ENCODE data around the gene CDKN1B.
A peak's percentile ranks its signal among the peaks of the same experiment; 100 is the strongest.

CDKN1B gene

DNA sequence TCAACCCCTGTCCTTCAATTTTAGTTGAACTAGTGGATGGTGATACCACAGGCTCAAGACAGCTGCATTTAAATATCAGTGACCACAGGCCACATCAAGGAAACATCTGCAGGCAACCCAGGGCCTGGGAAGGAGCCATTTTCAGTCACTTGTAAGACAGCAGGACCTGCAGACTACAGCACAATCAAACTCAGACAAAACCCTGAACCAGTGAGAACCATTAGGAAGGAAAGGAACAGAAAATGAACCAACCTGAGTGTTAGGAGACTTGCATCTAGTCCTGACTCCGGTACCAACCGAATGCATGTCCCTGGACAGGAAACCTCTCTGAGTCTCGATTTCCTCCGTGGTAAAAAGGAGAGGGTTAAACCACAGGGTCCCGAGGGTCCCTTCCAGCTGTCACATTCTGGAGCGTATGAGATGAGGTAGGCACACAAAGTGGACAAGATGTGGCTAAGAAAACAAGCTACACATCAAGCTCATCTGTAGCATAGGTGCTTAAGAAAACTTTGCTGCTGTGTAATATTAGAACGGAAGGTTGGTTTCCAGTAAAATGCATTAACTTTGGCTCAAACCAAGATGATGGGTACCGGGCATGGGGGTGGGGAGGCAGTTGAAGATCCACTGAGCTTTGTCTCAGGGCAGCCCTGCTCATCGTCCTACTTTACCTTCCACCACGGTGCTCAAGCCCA, 1.6 kb upstream of the CDKN1B start:
- peak overlapping the region; percentile 96 for H3K4me3 ChIP-seq (ENCODE audit: low read depth, low read length)
- peak; percentile 81 for DNase-seq (ENCODE audit: low read depth)
- TF ChIP-seq POLR2A (IDR thresholded peaks at IDR 0.05; ENCODE audit: extremely low read depth, insufficient read length) (peak; percentile 34), MYC (IDR thresholded peaks at IDR 0.05; ENCODE audit: low read depth, low read length) (no peak)

DNA sequence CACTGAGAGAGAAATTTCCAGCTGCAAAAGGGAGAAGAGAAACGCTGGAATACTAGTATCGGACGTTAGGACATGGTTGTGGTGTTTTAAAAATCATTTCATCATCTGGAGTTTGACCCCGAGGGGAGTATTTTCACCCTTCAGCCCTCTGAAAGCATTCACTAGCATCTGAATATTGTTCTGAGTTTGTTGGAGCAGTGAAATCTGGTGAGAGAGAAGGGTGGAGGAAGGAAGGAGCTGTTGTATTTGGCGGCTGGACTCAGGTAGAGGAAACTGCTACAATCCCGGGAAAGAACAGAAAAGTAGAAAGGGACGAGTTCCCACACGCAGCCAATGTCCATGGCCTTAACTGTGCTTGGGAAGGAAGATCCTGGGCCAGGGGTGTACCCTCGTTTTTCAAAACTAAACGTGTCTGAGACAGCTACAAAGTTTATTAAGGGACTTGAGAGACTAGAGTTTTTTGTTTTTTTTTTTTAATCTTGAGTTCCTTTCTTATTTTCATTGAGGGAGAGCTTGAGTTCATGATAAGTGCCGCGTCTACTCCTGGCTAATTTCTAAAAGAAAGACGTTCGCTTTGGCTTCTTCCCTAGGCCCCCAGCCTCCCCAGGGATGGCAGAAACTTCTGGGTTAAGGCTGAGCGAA, 896 bp upstream of the CDKN1B start:
- peak overlapping the region; percentile 96 for H3K4me3 ChIP-seq (ENCODE audit: low read depth, low read length)
- no peak for TF ChIP-seq MYC (IDR thresholded peaks at IDR 0.05; ENCODE audit: low read depth, low read length)
- no peak for TF ChIP-seq CTCF (IDR thresholded peaks at IDR 0.05; ENCODE audit: low read depth, low read length)
- TF ChIP-seq, protein P1, sequence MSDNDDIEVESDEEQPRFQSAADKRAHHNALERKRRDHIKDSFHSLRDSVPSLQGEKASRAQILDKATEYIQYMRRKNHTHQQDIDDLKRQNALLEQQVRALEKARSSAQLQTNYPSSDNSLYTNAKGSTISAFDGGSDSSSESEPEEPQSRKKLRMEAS (IDR thresholded peaks at IDR 0.05; ENCODE audit: low read depth, low read length): no peak
- no peak for TF ChIP-seq POLR2A (IDR thresholded peaks at IDR 0.05; ENCODE audit: extremely low read depth, insufficient read length)
- DNase-seq (ENCODE audit: low read depth): no peak

DNA sequence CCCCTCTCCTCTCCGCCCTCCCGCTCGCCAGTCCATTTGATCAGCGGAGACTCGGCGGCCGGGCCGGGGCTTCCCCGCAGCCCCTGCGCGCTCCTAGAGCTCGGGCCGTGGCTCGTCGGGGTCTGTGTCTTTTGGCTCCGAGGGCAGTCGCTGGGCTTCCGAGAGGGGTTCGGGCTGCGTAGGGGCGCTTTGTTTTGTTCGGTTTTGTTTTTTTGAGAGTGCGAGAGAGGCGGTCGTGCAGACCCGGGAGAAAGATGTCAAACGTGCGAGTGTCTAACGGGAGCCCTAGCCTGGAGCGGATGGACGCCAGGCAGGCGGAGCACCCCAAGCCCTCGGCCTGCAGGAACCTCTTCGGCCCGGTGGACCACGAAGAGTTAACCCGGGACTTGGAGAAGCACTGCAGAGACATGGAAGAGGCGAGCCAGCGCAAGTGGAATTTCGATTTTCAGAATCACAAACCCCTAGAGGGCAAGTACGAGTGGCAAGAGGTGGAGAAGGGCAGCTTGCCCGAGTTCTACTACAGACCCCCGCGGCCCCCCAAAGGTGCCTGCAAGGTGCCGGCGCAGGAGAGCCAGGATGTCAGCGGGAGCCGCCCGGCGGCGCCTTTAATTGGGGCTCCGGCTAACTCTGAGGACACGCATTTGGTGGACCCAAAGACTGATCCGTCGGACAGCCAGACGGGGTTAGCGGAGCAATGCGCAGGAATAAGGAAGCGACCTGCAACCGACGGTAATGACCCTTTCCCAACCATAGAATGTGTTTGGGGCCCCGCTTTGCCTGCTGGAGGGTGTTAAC, 615 bp downstream of the CDKN1B start:
- DNase-seq (ENCODE audit: low read depth): peak; percentile 73
- H3K4me3 ChIP-seq (ENCODE audit: low read depth, low read length): peak overlapping the region; percentile 96
- TF ChIP-seq POLR2A (IDR thresholded peaks at IDR 0.05; ENCODE audit: extremely low read depth, insufficient read length) (no peak), MYC (IDR thresholded peaks at IDR 0.05; ENCODE audit: low read depth, low read length) (no peak), CTCF (IDR thresholded peaks at IDR 0.05; ENCODE audit: low read depth, low read length) (no peak)
- TF ChIP-seq, protein P1 (IDR thresholded peaks at IDR 0.05; ENCODE audit: low read depth, low read length): no peak

DNA sequence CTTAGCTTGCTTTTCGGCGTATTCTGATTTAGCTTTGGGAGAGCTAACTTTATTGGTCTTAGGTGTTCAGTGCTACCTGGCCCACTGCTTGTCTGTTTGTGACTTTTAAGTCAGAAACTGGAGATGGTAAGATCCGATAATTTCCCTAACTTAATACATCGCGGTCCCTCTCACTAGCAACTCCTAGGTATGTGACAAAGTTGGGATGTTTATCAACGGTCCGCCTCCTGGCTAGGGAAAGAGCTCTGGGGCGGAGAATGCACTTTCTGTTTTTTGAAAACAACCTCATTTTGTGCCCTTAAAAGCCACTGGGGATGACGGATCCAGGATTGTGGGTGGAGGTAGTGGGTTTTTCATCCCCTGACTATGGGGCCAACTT, 1.2 kb downstream of the CDKN1B start:
- no peak for DNase-seq (ENCODE audit: low read depth)
- TF ChIP-seq, protein P1 (IDR thresholded peaks at IDR 0.05; ENCODE audit: low read depth, low read length): no peak
- no peak for TF ChIP-seq POLR2A (IDR thresholded peaks at IDR 0.05; ENCODE audit: extremely low read depth, insufficient read length)
- no peak for TF ChIP-seq CTCF (IDR thresholded peaks at IDR 0.05; ENCODE audit: low read depth, low read length)
- TF ChIP-seq MYC (IDR thresholded peaks at IDR 0.05; ENCODE audit: low read depth, low read length): no peak
- peak overlapping the region; percentile 96 for H3K4me3 ChIP-seq (ENCODE audit: low read depth, low read length)

GRCh38 chr12:12718853-12719252, 1.7 kb downstream of the CDKN1B start:
- H3K4me3 ChIP-seq (ENCODE audit: low read depth, low read length): peak overlapping the region; percentile 96
- peak; percentile 54 for DNase-seq (ENCODE audit: low read depth)
- TF ChIP-seq CTCF (IDR thresholded peaks at IDR 0.05; ENCODE audit: low read depth, low read length) (no peak), POLR2A (IDR thresholded peaks at IDR 0.05; ENCODE audit: extremely low read depth, insufficient read length) (no peak), MYC (IDR thresholded peaks at IDR 0.05; ENCODE audit: low read depth, low read length) (no peak)
- TF ChIP-seq, protein P1 (IDR thresholded peaks at IDR 0.05; ENCODE audit: low read depth, low read length): no peak

DNA sequence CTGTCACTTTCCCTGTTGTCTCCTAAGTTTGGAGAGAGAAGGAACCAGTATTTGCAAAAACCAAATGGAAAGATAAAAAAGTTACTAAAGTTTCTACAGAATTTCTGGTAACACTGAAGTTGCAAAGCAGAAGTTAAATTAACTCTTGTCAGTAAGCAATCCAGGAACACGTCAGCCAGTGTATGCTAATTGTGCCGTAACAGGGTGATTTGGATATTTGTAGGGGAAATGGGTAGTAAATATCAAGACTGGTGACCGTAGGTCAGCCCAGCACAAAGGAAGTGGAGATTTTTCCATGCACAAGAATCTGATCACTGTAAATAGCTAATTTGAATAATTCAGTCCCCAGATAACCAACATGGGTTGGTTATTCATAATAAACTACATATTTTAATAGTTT, 2.3 kb downstream of the CDKN1B start:
- peak; percentile 78 for DNase-seq (ENCODE audit: low read depth)
- TF ChIP-seq MYC (IDR thresholded peaks at IDR 0.05; ENCODE audit: low read depth, low read length) (no peak), CTCF (IDR thresholded peaks at IDR 0.05; ENCODE audit: low read depth, low read length) (no peak), POLR2A (IDR thresholded peaks at IDR 0.05; ENCODE audit: extremely low read depth, insufficient read length) (no peak)
- TF ChIP-seq, protein P1 (IDR thresholded peaks at IDR 0.05; ENCODE audit: low read depth, low read length): no peak
- peak overlapping the region; percentile 96 for H3K4me3 ChIP-seq (ENCODE audit: low read depth, low read length)
